ENCODE data around the gene CHAC2.

DNA sequence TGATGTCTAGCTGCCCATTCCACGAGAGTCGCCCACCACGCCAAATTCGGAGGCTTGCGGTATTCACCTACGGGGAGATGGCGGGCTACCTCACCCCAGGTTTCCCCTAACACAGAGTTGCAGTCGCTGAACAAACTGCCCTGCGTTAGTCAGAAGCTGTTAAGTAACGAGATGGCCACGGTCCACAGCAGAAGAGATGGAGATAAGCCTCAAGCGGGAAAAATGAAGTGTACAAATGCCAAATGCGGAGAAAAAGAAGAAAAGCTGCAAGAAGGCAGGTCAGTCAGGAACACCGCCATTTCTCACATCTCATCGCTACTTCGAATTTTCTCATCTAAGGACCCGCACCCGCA is 18.7 kb downstream of the CHAC2 start:
- TF ChIP-seq, protein P1, sequence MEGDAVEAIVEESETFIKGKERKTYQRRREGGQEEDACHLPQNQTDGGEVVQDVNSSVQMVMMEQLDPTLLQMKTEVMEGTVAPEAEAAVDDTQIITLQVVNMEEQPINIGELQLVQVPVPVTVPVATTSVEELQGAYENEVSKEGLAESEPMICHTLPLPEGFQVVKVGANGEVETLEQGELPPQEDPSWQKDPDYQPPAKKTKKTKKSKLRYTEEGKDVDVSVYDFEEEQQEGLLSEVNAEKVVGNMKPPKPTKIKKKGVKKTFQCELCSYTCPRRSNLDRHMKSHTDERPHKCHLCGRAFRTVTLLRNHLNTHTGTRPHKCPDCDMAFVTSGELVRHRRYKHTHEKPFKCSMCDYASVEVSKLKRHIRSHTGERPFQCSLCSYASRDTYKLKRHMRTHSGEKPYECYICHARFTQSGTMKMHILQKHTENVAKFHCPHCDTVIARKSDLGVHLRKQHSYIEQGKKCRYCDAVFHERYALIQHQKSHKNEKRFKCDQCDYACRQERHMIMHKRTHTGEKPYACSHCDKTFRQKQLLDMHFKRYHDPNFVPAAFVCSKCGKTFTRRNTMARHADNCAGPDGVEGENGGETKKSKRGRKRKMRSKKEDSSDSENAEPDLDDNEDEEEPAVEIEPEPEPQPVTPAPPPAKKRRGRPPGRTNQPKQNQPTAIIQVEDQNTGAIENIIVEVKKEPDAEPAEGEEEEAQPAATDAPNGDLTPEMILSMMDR (IDR thresholded peaks at IDR 0.05; ENCODE audit: insufficient read depth, low read length, poor library complexity, severe bottlenecking), result no peak
- TF ChIP-seq EZH2phosphoT487 (conservative IDR thresholded peaks at IDR 0.05; ENCODE audit: low read length), result no peak
